ENCODE data around the gene VAV3.

DNA sequence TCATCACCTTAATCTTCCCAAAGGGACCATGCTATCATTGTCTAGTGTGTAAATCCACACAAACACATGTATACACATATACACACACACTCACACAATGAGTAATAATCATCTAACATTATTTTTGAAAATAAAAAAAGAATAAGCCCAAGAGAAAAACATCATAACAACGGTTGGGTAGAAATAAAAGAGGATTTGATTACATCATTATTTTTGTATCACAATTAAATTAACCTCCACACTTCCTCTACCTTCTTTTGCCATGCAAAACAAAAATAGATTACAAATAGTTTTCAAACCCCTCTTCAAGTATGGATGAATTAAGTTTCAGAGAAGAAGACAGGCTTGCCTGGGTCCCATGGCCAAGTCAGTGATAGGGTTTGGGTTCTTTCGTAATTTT is 238.1 kb downstream of the VAV3 start:
- TF ChIP-seq, protein P1, sequence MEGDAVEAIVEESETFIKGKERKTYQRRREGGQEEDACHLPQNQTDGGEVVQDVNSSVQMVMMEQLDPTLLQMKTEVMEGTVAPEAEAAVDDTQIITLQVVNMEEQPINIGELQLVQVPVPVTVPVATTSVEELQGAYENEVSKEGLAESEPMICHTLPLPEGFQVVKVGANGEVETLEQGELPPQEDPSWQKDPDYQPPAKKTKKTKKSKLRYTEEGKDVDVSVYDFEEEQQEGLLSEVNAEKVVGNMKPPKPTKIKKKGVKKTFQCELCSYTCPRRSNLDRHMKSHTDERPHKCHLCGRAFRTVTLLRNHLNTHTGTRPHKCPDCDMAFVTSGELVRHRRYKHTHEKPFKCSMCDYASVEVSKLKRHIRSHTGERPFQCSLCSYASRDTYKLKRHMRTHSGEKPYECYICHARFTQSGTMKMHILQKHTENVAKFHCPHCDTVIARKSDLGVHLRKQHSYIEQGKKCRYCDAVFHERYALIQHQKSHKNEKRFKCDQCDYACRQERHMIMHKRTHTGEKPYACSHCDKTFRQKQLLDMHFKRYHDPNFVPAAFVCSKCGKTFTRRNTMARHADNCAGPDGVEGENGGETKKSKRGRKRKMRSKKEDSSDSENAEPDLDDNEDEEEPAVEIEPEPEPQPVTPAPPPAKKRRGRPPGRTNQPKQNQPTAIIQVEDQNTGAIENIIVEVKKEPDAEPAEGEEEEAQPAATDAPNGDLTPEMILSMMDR (IDR thresholded peaks at IDR 0.05): no peak
- TF ChIP-seq POLR2A (IDR thresholded peaks at IDR 0.05): no peak

All from adrenal gland (tissue), 5 donors.